Uterus (tissue), 2 donors: ENCODE measurements around the gene AOAH.

Source experiments
- CTCF ChIP-seq, 4 experiments: fragments of 200-600 bp in 2 of 4; fragments of 450-650 bp in 2 of 4; sonication (generic) in 2 of 4; IDR thresholded peaks; one replicate each; pipeline ENCODE4 v1.5.1; 2016 to 2019; ENCODE audit warnings: antibody characterized with exemption in 4 of 4, mild to moderate bottlenecking in 2 of 4, moderate library complexity in 1 of 4
- POLR2A ChIP-seq, 2 donors: fragments of 450-650 bp; IDR thresholded peaks; one replicate each; pipeline ENCODE4 v1.6.1; 2016; ENCODE audit warnings: antibody characterized with exemption in 2 of 2, mild to moderate bottlenecking in 1 of 2, moderate library complexity in 1 of 2

- TF ChIP-seq CTCF (IDR thresholded peaks at IDR 0.05) (no peak), POLR2A (IDR thresholded peaks at IDR 0.05) (no peak)
Observed at GRCh38 chr7:36629351-36629750, 94.9 kb downstream of the AOAH start.
